ENCODE measurements around the gene CYP11A1. TPM values are rescaled to one million over a fixed set of nuclear protein-coding genes. Genes with fewer than 3 reads are reported as not detected.

CYP11A1 gene
- total RNA-seq, 1 experiment from 2014 or later, result 1.7 TPM

DNA sequence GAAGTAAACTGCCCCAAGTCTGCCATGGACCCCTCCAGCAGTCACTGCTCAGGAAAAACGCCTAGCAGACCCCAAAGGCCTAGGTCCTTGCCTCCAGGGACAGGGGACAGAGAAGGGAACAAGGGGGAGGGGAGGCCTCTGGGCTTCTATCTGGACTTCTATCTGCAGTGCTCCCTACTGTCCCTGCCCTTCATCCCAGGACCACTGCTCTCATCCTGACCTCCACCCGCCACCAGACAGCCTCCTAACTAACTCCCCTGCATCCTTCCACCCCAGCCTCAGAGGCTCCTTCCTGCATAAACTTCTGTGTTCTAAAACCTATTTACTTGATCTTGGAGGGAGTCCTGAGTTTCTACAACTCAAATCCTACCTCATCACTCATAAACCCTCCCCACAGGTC is 40.9 kb upstream of the CYP11A1 start:
- no peak overlapping the region for H2AK5ac ChIP-seq (ENCODE audit: insufficient read length, low read length)
- Mint-ChIP-seq H3K27me3 (ENCODE audit: low read depth) (no peaks in the 10 kb centered on the region; the same call in 1 of the 2 replicates), H3K4me3 (no peak overlapping the region), H3K9me3 (no peaks in the 10 kb centered on the region), H3K36me3 (ENCODE audit: insufficient read depth in 1 of 3, low read depth in 3 of 3) (peaks cover 3 to 8% (median 5%) of the 10 kb centered on the region in 3 experiments; a peak in 3 of 7 replicates), H3K27ac (peak overlapping the region in 1 of 3 experiments; percentile 33; a peak in 1 of 7 replicates), H3K4me1 (peaks cover 9 to 24% of the 10 kb centered on the region in 2 experiments)
- H2BK120ac ChIP-seq (ENCODE audit: low read depth, low read length, poor library complexity, severe bottlenecking), result no peak overlapping the region
- no peak overlapping the region for H3K23ac ChIP-seq (ENCODE audit: insufficient read length, low read depth, low read length)
- H2BK12ac ChIP-seq (ENCODE audit: insufficient read length, low read depth, low read length), result no peak overlapping the region
- H4K5ac ChIP-seq (ENCODE audit: insufficient read length, low read depth, low read length), result no peak overlapping the region
- H3K79me1 ChIP-seq (ENCODE audit: insufficient read depth, low read depth, low read length, poor library complexity, severe bottlenecking), result no peaks in the 10 kb centered on the region
- no peaks in the 10 kb centered on the region for H3K79me2 ChIP-seq (ENCODE audit: insufficient read depth, low read length)
- no peaks in the 10 kb centered on the region; the same call in 1 of the 2 replicates for H3K4me1 ChIP-seq (ENCODE audit: insufficient read depth, low read length)
- H3K9ac ChIP-seq (ENCODE audit: extremely low read depth, insufficient read length, low read length), result no peak overlapping the region
- DNase-seq, result no peak
- no peak overlapping the region for H3K4ac ChIP-seq (ENCODE audit: low read depth, low read length)
- no peak overlapping the region for H3K56ac ChIP-seq (ENCODE audit: insufficient read length, low read depth, low read length)
- no peaks in the 10 kb centered on the region for H3K23me2 ChIP-seq (ENCODE audit: insufficient read length, low read depth, low read length, poor library complexity, severe bottlenecking)
- H3K9me3 ChIP-seq (ENCODE audit: control insufficient read depth, low read depth, low read length), result no peaks in the 10 kb centered on the region
- H3K14ac ChIP-seq (ENCODE audit: insufficient read depth, low read length), result no peak overlapping the region
- TF ChIP-seq, protein P1, sequence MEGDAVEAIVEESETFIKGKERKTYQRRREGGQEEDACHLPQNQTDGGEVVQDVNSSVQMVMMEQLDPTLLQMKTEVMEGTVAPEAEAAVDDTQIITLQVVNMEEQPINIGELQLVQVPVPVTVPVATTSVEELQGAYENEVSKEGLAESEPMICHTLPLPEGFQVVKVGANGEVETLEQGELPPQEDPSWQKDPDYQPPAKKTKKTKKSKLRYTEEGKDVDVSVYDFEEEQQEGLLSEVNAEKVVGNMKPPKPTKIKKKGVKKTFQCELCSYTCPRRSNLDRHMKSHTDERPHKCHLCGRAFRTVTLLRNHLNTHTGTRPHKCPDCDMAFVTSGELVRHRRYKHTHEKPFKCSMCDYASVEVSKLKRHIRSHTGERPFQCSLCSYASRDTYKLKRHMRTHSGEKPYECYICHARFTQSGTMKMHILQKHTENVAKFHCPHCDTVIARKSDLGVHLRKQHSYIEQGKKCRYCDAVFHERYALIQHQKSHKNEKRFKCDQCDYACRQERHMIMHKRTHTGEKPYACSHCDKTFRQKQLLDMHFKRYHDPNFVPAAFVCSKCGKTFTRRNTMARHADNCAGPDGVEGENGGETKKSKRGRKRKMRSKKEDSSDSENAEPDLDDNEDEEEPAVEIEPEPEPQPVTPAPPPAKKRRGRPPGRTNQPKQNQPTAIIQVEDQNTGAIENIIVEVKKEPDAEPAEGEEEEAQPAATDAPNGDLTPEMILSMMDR (conservative IDR thresholded peaks at IDR 0.05), result no peak
- H3K18ac ChIP-seq (ENCODE audit: insufficient read length, low read depth, low read length), result no peak overlapping the region
- no peak overlapping the region for H2AFZ ChIP-seq (ENCODE audit: low read length)
- H3K4me2 ChIP-seq (ENCODE audit: insufficient read depth, insufficient read length, low read length), result no peak overlapping the region
- H4K8ac ChIP-seq (replicated peaks; ENCODE audit: insufficient read length, low read depth, low read length), result no peak overlapping the region
- no CpG with 5 or more reads among the region's 2 CpGs for WGBS (ENCODE audit: extremely low coverage, insufficient read length, low lambda C conversion rate)
- no peak overlapping the region for H2BK15ac ChIP-seq (ENCODE audit: low read depth, low read length)
- H2BK5ac ChIP-seq (ENCODE audit: insufficient read length, low read length), result no peak overlapping the region
- no peaks in the 10 kb centered on the region for H3K27me3 ChIP-seq (ENCODE audit: insufficient read depth, low read length)
- no peak overlapping the region for H2BK20ac ChIP-seq (ENCODE audit: low read depth, low read length, poor library complexity, severe bottlenecking)
- no peak overlapping the region for H3K27ac ChIP-seq (ENCODE audit: insufficient read length, low read depth, low read length)
- no peak overlapping the region for H3T11ph ChIP-seq (ENCODE audit: low read length)
- no peak overlapping the region for H4K91ac ChIP-seq (ENCODE audit: insufficient read length, low read depth, low read length)
- H4K20me1 ChIP-seq (ENCODE audit: control insufficient read depth, insufficient read depth, insufficient read length), result no peaks in the 10 kb centered on the region
